Bone marrow (tissue), 2 donors: Measurements from ENCODE around the gene GUCY2D.
A peak's percentile ranks its signal among the peaks of the same experiment; 100 is the strongest.

ENCODE experiments used
- DNase-seq, 2 donors: peaks; one replicate each; lab custom pipeline; 2025; lab: John Stamatoyannopoulos, UW

Gene GUCY2D

GRCh38 chr17:7992516-7992915, 9.9 kb upstream of the GUCY2D start:
- DNase-seq, result no peak

GRCh38 chr17:7992924-7993323, 9.5 kb upstream of the GUCY2D start:
- no peak for DNase-seq

- no peak for DNase-seq
Measured at GRCh38 chr17:7993972-7994589, 8.3 kb upstream of the GUCY2D start.

GRCh38 chr17:7995724-7996123, 6.7 kb upstream of the GUCY2D start:
- no peak for DNase-seq

- peak in 1 of 2 donors; percentile 20 for DNase-seq
Measured at GRCh38 chr17:7997186-7997585, 5.2 kb upstream of the GUCY2D start.

- DNase-seq, result no peak
Measured at GRCh38 chr17:8002721-8003593, 542 bp downstream of the GUCY2D start.

GRCh38 chr17:8003594-8004181, 1.3 kb downstream of the GUCY2D start:
- no peak for DNase-seq

- no peak for DNase-seq
Measured at GRCh38 chr17:8004899-8005298, 2.5 kb downstream of the GUCY2D start.

GRCh38 chr17:8005357-8005756, 2.9 kb downstream of the GUCY2D start:
- DNase-seq, result no peak

GRCh38 chr17:8005967-8006730, 3.7 kb downstream of the GUCY2D start:
- no peak for DNase-seq

GRCh38 chr17:8006836-8007680, 4.6 kb downstream of the GUCY2D start:
- no peak for DNase-seq

GRCh38 chr17:8007836-8008235, 5.4 kb downstream of the GUCY2D start:
- DNase-seq, result no peak

- DNase-seq, result no peak
Measured at GRCh38 chr17:8012045-8012580, 9.7 kb downstream of the GUCY2D start.

GRCh38 chr17:8012996-8013640, 10.7 kb downstream of the GUCY2D start:
- DNase-seq, result no peak

- no peak for DNase-seq
Measured at GRCh38 chr17:8013731-8014557, 11.5 kb downstream of the GUCY2D start.

GRCh38 chr17:8014558-8014850, 12.1 kb downstream of the GUCY2D start:
- no peak for DNase-seq

GRCh38 chr17:8015236-8015956, 13.0 kb downstream of the GUCY2D start:
- DNase-seq, result no peak

GRCh38 chr17:8015957-8016631, 13.7 kb downstream of the GUCY2D start:
- no peak for DNase-seq
